ENCODE results near the gene S100A14. TPM values are rescaled to one million over a fixed set of nuclear protein-coding genes. Genes with fewer than 3 reads are reported as not detected.
A peak's percentile ranks its signal among the peaks of the same experiment; 100 is the strongest.

The S100A14 gene
- polyA plus RNA-seq, 1 of the 3 experiments (the other 2 are of a cell fraction) = 0.15 TPM

DNA sequence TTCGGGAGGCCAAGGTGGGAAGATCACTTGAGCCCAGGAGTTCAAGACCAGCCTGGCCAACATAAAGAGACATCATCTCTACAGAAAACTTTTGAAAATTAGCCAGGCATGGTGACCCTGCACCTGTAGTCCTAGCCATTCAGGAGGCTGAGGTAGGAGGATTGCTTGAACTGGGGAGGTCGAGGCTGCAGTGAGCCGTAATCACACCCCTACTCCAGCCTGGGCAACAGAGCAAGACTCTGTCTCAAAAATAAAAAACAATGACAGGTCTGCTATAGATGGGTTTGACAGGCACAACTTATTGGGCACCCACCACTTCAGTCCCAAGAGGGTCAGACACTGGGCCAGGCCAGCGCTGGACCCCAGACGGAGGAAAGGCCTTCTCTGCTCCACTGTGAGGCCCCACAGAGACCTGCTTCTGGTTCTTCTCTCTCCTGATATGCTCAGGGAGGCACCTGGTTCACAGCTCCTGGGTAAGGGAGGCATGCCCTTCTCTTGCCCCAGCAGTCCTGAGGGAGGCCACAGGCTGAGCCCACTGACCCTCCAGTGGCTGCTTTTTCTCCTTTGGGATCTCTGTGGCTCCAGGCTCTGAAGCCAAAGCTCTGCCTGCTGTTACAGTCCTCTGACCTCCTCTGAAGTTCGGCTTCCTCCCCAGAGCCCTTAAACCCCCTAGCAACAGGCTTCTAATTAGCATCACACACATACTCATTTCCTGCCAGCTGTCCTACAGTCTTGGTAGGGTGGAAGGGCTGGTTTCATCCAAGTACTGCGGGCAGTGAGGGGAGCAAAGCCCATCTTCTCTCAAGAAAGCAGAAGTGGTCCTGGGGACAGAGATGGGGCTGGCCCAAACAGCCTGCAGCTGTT is 17.6 kb downstream of the S100A14 start:
- CTCF ChIA-PET = interaction anchor here (0.7 to 1.9 kb wide), 10 partner anchors 8 to 246 kb away, joined by 3 to 7 read pairs (median 3); no protein-coding TSS in a partner anchor
- Histone ChIP-seq H3K27ac (ENCODE audit: low read depth in 2 of 2, low read length in 1 of 2) (peak overlapping the region in 1 of 2 experiments; percentile 34; a peak in 1 of 4 replicates), H3K27me3 (ENCODE audit: insufficient read depth) (no peaks in the 10 kb centered on the region), H3K36me3 (replicated peaks in 1 of 2; ENCODE audit: control insufficient read depth in 1 of 2, insufficient read depth in 2 of 2, low read length in 1 of 2) (no peaks in the 10 kb centered on the region), H3K4me2 (peak overlapping the region; percentile 58; the same call in 1 of the 2 replicates), H3K9me3 (no peaks in the 10 kb centered on the region), H3K4me3 (ENCODE audit: low read depth in 2 of 2, low read length in 1 of 2) (no peak overlapping the region), H3F3A (replicated peaks; ENCODE audit: insufficient read depth) (peaks cover 14% of the 10 kb centered on the region), H4K20me1 (ENCODE audit: insufficient read depth) (no peaks in the 10 kb centered on the region), H2AFZ (ENCODE audit: low read depth) (0 out of 2 replicates have a peak overlapping the region, but pooled peaks have one; percentile 37), H3K79me2 (ENCODE audit: insufficient read depth) (no peaks in the 10 kb centered on the region), H3K4me1 (ENCODE audit: control insufficient read depth in 1 of 2, insufficient read depth in 2 of 2, low read depth in 1 of 2, low read length in 1 of 2) (peaks cover 4 to 5% of the 10 kb centered on the region in 2 experiments; a peak in 1 of 4 replicates), H3K9ac (no peak overlapping the region), H3K9me2 (no peaks in the 10 kb centered on the region)
- TF ChIP-seq, protein P1, sequence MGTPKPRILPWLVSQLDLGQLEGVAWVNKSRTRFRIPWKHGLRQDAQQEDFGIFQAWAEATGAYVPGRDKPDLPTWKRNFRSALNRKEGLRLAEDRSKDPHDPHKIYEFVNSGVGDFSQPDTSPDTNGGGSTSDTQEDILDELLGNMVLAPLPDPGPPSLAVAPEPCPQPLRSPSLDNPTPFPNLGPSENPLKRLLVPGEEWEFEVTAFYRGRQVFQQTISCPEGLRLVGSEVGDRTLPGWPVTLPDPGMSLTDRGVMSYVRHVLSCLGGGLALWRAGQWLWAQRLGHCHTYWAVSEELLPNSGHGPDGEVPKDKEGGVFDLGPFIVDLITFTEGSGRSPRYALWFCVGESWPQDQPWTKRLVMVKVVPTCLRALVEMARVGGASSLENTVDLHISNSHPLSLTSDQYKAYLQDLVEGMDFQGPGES (IDR thresholded peaks at IDR 0.05; ENCODE audit: low read depth, low read length) = no peak
- TF ChIP-seq POLR2AphosphoS5 (IDR thresholded peaks at IDR 0.05; ENCODE audit: low read depth, low read length) (no peak), RFX5 (IDR thresholded peaks at IDR 0.05; ENCODE audit: low read length) (peak; percentile 75; the same call in 1 of the 2 replicates), CHD2 (IDR thresholded peaks at IDR 0.05; ENCODE audit: low read length, partially characterized antibody) (no peak), SIN3A (IDR thresholded peaks at IDR 0.05; ENCODE audit: borderline replicate concordance, low read depth, low read length) (no peak), NFIC (IDR thresholded peaks at IDR 0.05; ENCODE audit: borderline replicate concordance) (no peak), JUND (IDR thresholded peaks at IDR 0.05) (no peak), USF1 (IDR thresholded peaks at IDR 0.05; ENCODE audit: borderline replicate concordance, low read depth) (no peak)
- 85% methylated on average over 7 of the region's 7 CpGs for WGBS (ENCODE audit: low lambda C conversion rate)
- no peak for DNase-seq
- POLR2A ChIA-PET = no interaction called here

DNA sequence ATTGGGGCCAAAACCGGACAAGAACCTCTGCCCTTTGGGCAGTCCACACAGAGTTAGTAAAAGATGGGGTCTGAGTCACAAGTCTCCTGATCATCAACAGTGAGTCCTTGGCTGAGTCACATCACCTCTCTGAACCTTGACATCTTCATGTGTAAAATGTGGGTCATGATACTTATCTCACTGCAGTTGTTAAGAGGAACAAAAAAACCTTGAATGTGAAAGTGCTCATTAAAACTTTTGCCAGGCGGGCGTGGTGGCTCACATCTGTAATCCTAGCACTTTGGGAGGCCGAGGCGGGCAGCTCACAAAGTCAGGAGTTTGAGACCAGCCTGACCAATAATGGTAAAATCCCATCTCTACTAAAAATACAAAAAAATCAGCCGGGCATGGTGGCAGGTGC is 18.9 kb downstream of the S100A14 start:
- DNase-seq = no peak
- Histone ChIP-seq H3K27ac (ENCODE audit: low read depth in 2 of 2, low read length in 1 of 2) (no peak overlapping the region), H3K9me3 (no peaks in the 10 kb centered on the region), H3K36me3 (replicated peaks in 1 of 2; ENCODE audit: control insufficient read depth in 1 of 2, insufficient read depth in 2 of 2, low read length in 1 of 2) (no peaks in the 10 kb centered on the region), H3K27me3 (ENCODE audit: insufficient read depth) (no peaks in the 10 kb centered on the region), H2AFZ (ENCODE audit: low read depth) (no peak overlapping the region), H3K79me2 (ENCODE audit: insufficient read depth) (no peaks in the 10 kb centered on the region), H3K9ac (no peak overlapping the region), H4K20me1 (ENCODE audit: insufficient read depth) (no peaks in the 10 kb centered on the region), H3K4me3 (ENCODE audit: low read depth in 2 of 2, low read length in 1 of 2) (no peak overlapping the region), H3K9me2 (no peaks in the 10 kb centered on the region), H3K4me2 (no peak overlapping the region), H3F3A (replicated peaks; ENCODE audit: insufficient read depth) (peaks cover 5% of the 10 kb centered on the region), H3K4me1 (ENCODE audit: control insufficient read depth in 1 of 2, insufficient read depth in 2 of 2, low read depth in 1 of 2, low read length in 1 of 2) (peaks cover 4 to 5% of the 10 kb centered on the region in 2 experiments; a peak in 1 of 4 replicates)
- POLR2A ChIA-PET = no interaction called here
- CTCF ChIA-PET = interaction anchor here (1.1 to 1.2 kb wide), 2 partner anchors 11 to 245 kb away, joined by 3 read pairs; no protein-coding TSS in a partner anchor
- 80% methylated on average over 6 of the region's 6 CpGs for WGBS (ENCODE audit: low lambda C conversion rate)
- TF ChIP-seq FOSL2 (IDR thresholded peaks at IDR 0.05; ENCODE audit: borderline replicate concordance, low read depth) (peak; percentile 37; the same call in 1 of the 2 replicates), MXI1 (IDR thresholded peaks at IDR 0.05; ENCODE audit: low read depth, low read length) (no peak)

All from SK-N-SH (cell line).